GM12878 (cell line): ENCODE results near the gene TMEM178A. TPM values are rescaled to one million over a fixed set of nuclear protein-coding genes. Genes with fewer than 3 reads are reported as not detected.

ENCODE experiments used
- ATAC-seq: fragments of 200-7000 bp; cut with Tn5 transposase; 3 replicates; pipeline ENCODE4 v1.9.1; 2020; ENCODE audit warnings: mild to moderate bottlenecking, moderate library complexity
- BruUV-seq: library from RNA; stranded (reverse); fragments of 400-500 nt; replicated peaks from 2 replicates; lab custom pipeline; 2021; lab: Mats Ljungman, UMichigan
- CTCF ChIA-PET: fragments of 300-600 bp; sonication (Branson Sonifier 250); formaldehyde crosslinking; extraction: SDS; loops from one replicate; lab custom pipeline; 2021; ENCODE audit warnings: inconsistent platforms; lab: Yijun Ruan, JAX
- POLR2A ChIA-PET: fragments of 350-600 bp; formaldehyde crosslinking; extraction: SDS; loops from one replicate; lab custom pipeline; 2021; ENCODE audit warnings: inconsistent platforms; lab: Charles Lee
- RAD21 ChIA-PET: fragments of 300-600 bp; sonication (Branson Sonifier 250); formaldehyde crosslinking; loops from one replicate; lab custom pipeline; 2023; ENCODE audit warnings: antibody characterized with exemption; ENCODE audit not compliant: unreplicated experiment; lab: Charles Lee
- SMC1A ChIA-PET: fragments of 300-600 bp; sonication (Branson Sonifier 250); formaldehyde crosslinking; loops from one replicate; lab custom pipeline; 2023; ENCODE audit not compliant: unreplicated experiment, uncharacterized antibody; lab: Charles Lee
- DNase-seq: peaks from one replicate; pipeline ENCODE4 v3.0.0-alpha.2; 2011; ENCODE audit warnings: low read depth, low spot score
- FAIRE-seq: peaks from 3 replicates; lab custom pipeline; 2011; peaks lifted over from hg19 to GRCh38; lab: Jason Lieb, UNC
- H2AFZ ChIP-seq: 2 replicates; pipeline ENCODE4 v1.6.0; 2011; ENCODE audit warnings: low read depth, low read length, control low read depth; ENCODE audit not compliant: control insufficient read depth
- H3K27ac ChIP-seq: 2 replicates; pipeline ENCODE4 v1.5.1; 2011; ENCODE audit warnings: control low read depth; ENCODE audit not compliant: control insufficient read depth, insufficient read depth
- H3K27me3 ChIP-seq, 2 experiments: replicated peaks in 1 of 2; 2 replicates each; pipeline versions ENCODE4 v1.6.0 to v1.6.1; 2011; ENCODE audit warnings: low read length in 1 of 2; ENCODE audit not compliant: control insufficient read depth in 2 of 2, insufficient read depth in 2 of 2
- H3K36me3 ChIP-seq, 2 experiments: 2 replicates each; pipeline ENCODE4 v1.5.1; 2011; ENCODE audit warnings: low read length in 1 of 2; ENCODE audit not compliant: control insufficient read depth in 2 of 2, insufficient read depth in 2 of 2
- H3K4me1 ChIP-seq: 2 replicates; pipeline ENCODE4 v1.6.1; 2011; ENCODE audit warnings: mild to moderate bottlenecking, low read length, moderate library complexity, mixed read lengths; ENCODE audit not compliant: control insufficient read depth, insufficient read depth
- H3K4me2 ChIP-seq: 2 replicates; pipeline ENCODE4 v1.6.0; 2011; ENCODE audit warnings: control low read depth; ENCODE audit not compliant: control insufficient read depth, insufficient read depth
- H3K4me3 ChIP-seq: fragments of 200-600 bp; sonication (generic); 2 replicates; pipeline ENCODE4 v1.5.1; 2016
- H3K79me2 ChIP-seq: 2 replicates; pipeline ENCODE4 v1.6.0; 2011; ENCODE audit warnings: low read length; ENCODE audit not compliant: control insufficient read depth, insufficient read depth
- H3K9ac ChIP-seq: 2 replicates; pipeline ENCODE4 v1.8.0; 2011; ENCODE audit warnings: low read length, control low read depth, mixed read lengths; ENCODE audit not compliant: control insufficient read depth, insufficient read depth
- H3K9me3 ChIP-seq: replicated peaks from 3 replicates; pipeline ENCODE4 v1.5.1; 2011; ENCODE audit warnings: mild to moderate bottlenecking, low read length; ENCODE audit not compliant: control insufficient read depth, insufficient read depth
- H4K20me1 ChIP-seq: 2 replicates; pipeline ENCODE4 v1.6.0; 2011; ENCODE audit not compliant: control insufficient read depth, insufficient read depth
- BCL11A ChIP-seq: IDR thresholded peaks from 2 replicates; pipeline ENCODE4 v1.6.1; 2011; ENCODE audit warnings: low read depth, low read length
- CBFB ChIP-seq: IDR thresholded peaks from 2 replicates; pipeline ENCODE4 v1.6.1; 2016; ENCODE audit warnings: antibody characterized with exemption, low read depth
- EGR1 ChIP-seq, 2 experiments: IDR thresholded peaks; 1 replicate in 1 of 2; 2 replicates in 1 of 2; pipeline ENCODE4 v1.6.1; 2011 to 2012; ENCODE audit warnings: low read depth in 2 of 2, low read length in 2 of 2, borderline replicate concordance in 1 of 2, mild to moderate bottlenecking in 1 of 2, moderate library complexity in 1 of 2
- ETV6 ChIP-seq, 2 experiments: fragments of 450-650 bp in 1 of 2; IDR thresholded peaks in 1 of 2; conservative IDR thresholded peaks in 1 of 2; 2 replicates each; pipeline ENCODE4 v1.6.1; 2014; ENCODE audit warnings: antibody characterized with exemption in 1 of 2, borderline replicate concordance in 1 of 2, low read depth in 1 of 2, mild to moderate bottlenecking in 1 of 2, moderate library complexity in 1 of 2
- IKZF1 ChIP-seq: fragments of 450-650 bp; conservative IDR thresholded peaks from 2 replicates; pipeline ENCODE4 v1.6.1; 2017; ENCODE audit warnings: antibody characterized with exemption, mild to moderate bottlenecking
- NR2C2 ChIP-seq: IDR thresholded peaks from 2 replicates; pipeline ENCODE4 v1.6.1; 2011; ENCODE audit warnings: borderline replicate concordance, low read depth; ENCODE audit not compliant: control insufficient read depth, insufficient read length
- PAX5 ChIP-seq: IDR thresholded peaks from 2 replicates; pipeline ENCODE4 v1.6.1; 2011; ENCODE audit warnings: low read depth, low read length, borderline replicate concordance
- POLR2AphosphoS5 ChIP-seq: IDR thresholded peaks from 2 replicates; pipeline ENCODE4 v1.6.1; 2011; ENCODE audit warnings: mild to moderate bottlenecking, low read length, inconsistent platforms
- RCOR1 ChIP-seq: conservative IDR thresholded peaks from 2 replicates; pipeline ENCODE4 v1.6.1; 2012; ENCODE audit warnings: low read depth, low read length, improper control_type of control experiment
- SIN3A ChIP-seq: IDR thresholded peaks from 2 replicates; pipeline ENCODE4 v1.6.1; 2012; ENCODE audit warnings: low read depth, low read length, improper control_type of control experiment
- SMAD1 ChIP-seq: fragments of 450-650 bp; IDR thresholded peaks from 2 replicates; pipeline ENCODE4 v1.6.1; 2018; ENCODE audit warnings: mild to moderate bottlenecking, low read depth; ENCODE audit not compliant: partially characterized antibody
- TAF1 ChIP-seq: IDR thresholded peaks from 2 replicates; pipeline ENCODE4 v1.6.1; 2011; ENCODE audit warnings: mild to moderate bottlenecking, low read depth, low read length, borderline replicate concordance
- YY1 ChIP-seq: IDR thresholded peaks from 2 replicates; pipeline ENCODE4 v1.6.1; 2011; ENCODE audit warnings: low read depth, mild to moderate bottlenecking, low read length
- WGBS: methylation state at CpG from one replicate; pipeline ENCODE4 v1.1.6; 2016; ENCODE audit warnings: low lambda C conversion rate; ENCODE audit not compliant: insufficient replicate concordance, insufficient coverage; ENCODE audit errors: missing lambda C conversion rate; 5-methylcytosine and 5-hydroxymethylcytosine counted together
- in situ Hi-C: fragments of 300-500 bp; cut with MboI; formaldehyde crosslinking; loops from 9 replicates; pipeline ENCODE4 v1.14.3; 2018; ENCODE audit warnings: mixed read lengths
- intact Hi-C: fragments of 100-400 bp; cut with micrococcal nuclease; formaldehyde crosslinking; loops from one replicate; pipeline ENCODE4 v1.14.2; 2022; ENCODE audit not compliant: unreplicated experiment
- polyA plus RNA-seq, 11 experiments: library from polyadenylated mRNA; depleted of rRNA in 4 of 11; unstranded in 6 of 11; stranded (reverse) in 5 of 11; fragments of >200 nt; fragmentation: Nextera tagmentation in 4 of 11; fragmentation: Illumina TruSeq in 1 of 11; extraction: Ambion mirVana in 4 of 11; extraction: Trizol in 1 of 11; gene quantifications; 1 replicate in 1 of 11; 2 replicates in 10 of 11; pipeline versions ENCODE4 v1.2.1 to v1.2.3, GENCODE V29; 2011 to 2016; ENCODE audit warnings: inconsistent platforms in 2 of 11, missing spikeins in 2 of 11, low read depth in 1 of 11
- total RNA-seq, 4 experiments: library from RNA; depleted of rRNA in 3 of 4; stranded (reverse); fragments of >200 nt in 3 of 4; fragmentation: Illumina TruSeq in 1 of 4; extraction: Trizol in 1 of 4; gene quantifications; 2 replicates each; pipeline versions ENCODE4 v1.2.1 to v1.2.3, GENCODE V29; 2013 to 2021
- TF ChIP-seq, protein P1 (sequence below): fragments of 450-650 bp; IDR thresholded peaks from 2 replicates; pipeline ENCODE4 v1.6.1; 2017; ENCODE audit warnings: low read depth, mild to moderate bottlenecking, moderate library complexity
- TF ChIP-seq, protein P2 (sequence below), 3 experiments: IDR thresholded peaks in 2 of 3; conservative IDR thresholded peaks in 1 of 3; 2 replicates each; pipeline ENCODE4 v1.5.1; 2011; ENCODE audit warnings: low read depth in 3 of 3, low read length in 3 of 3, mild to moderate bottlenecking in 3 of 3, control low read depth in 2 of 3, moderate library complexity in 2 of 3, inconsistent platforms in 1 of 3, mixed read lengths in 1 of 3; ENCODE audit not compliant: control insufficient read depth in 2 of 3, insufficient read depth in 1 of 3; ENCODE audit errors: extremely low read depth in 1 of 3

Gene TMEM178A
- total and polyA plus RNA-seq, 10 of the 15 experiments (the other 5 are each of a cell fraction or from before 2014, with no cell fraction given) = not detected

DNA sequence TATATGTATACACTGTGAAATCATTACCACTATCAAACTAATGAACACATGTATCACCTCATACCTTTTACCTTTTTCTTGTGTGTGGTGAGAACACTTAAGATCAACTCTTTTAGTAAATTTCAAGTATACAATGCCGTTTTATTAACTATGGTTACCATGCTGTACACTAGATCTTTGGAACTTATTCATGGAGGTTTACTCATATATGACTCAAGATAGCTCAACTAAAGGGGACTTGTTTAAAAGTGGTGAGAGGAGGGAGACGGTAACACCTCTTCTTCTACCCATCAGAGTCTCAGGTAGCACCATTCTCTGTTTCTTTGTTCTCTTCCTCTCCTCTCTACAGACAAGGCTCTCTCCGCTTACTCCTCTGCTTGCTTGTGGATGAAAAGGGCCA is 36.1 kb upstream of the TMEM178A start:
- Histone ChIP-seq H3K9me3 (no peaks in the 10 kb centered on the region), H3K4me2 (no peak overlapping the region), H2AFZ (no peak overlapping the region), H3K27me3 (no peaks in the 10 kb centered on the region), H4K20me1 (no peaks in the 10 kb centered on the region), H3K36me3 (no peaks in the 10 kb centered on the region), H3K79me2 (no peaks in the 10 kb centered on the region), H3K4me1 (no peaks in the 10 kb centered on the region), H3K27ac (no peak overlapping the region), H3K9ac (no peak overlapping the region), H3K4me3 (no peak overlapping the region)
- TF ChIP-seq TAF1 (no peak), YY1 (no peak), CBFB (no peak), EGR1 (IDR thresholded peaks at IDR 0.05; ENCODE audit: borderline replicate concordance in 1 of 2, low read depth in 2 of 2, low read length in 2 of 2) (no peak), BCL11A (no peak), SMAD1 (no peak), NR2C2 (no peak), RCOR1 (no peak), IKZF1 (no peak), ETV6 (conservative IDR thresholded peaks at IDR 0.05 in 1 of 2, IDR thresholded peaks at IDR 0.05 in 1 of 2; ENCODE audit: borderline replicate concordance in 1 of 2, low read depth in 1 of 2) (no peak), POLR2AphosphoS5 (no peak), SIN3A (no peak), PAX5 (no peak)
- TF ChIP-seq, protein P1, sequence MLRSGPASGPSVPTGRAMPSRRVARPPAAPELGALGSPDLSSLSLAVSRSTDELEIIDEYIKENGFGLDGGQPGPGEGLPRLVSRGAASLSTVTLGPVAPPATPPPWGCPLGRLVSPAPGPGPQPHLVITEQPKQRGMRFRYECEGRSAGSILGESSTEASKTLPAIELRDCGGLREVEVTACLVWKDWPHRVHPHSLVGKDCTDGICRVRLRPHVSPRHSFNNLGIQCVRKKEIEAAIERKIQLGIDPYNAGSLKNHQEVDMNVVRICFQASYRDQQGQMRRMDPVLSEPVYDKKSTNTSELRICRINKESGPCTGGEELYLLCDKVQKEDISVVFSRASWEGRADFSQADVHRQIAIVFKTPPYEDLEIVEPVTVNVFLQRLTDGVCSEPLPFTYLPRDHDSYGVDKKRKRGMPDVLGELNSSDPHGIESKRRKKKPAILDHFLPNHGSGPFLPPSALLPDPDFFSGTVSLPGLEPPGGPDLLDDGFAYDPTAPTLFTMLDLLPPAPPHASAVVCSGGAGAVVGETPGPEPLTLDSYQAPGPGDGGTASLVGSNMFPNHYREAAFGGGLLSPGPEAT = no peak
- TF ChIP-seq, protein P2, sequence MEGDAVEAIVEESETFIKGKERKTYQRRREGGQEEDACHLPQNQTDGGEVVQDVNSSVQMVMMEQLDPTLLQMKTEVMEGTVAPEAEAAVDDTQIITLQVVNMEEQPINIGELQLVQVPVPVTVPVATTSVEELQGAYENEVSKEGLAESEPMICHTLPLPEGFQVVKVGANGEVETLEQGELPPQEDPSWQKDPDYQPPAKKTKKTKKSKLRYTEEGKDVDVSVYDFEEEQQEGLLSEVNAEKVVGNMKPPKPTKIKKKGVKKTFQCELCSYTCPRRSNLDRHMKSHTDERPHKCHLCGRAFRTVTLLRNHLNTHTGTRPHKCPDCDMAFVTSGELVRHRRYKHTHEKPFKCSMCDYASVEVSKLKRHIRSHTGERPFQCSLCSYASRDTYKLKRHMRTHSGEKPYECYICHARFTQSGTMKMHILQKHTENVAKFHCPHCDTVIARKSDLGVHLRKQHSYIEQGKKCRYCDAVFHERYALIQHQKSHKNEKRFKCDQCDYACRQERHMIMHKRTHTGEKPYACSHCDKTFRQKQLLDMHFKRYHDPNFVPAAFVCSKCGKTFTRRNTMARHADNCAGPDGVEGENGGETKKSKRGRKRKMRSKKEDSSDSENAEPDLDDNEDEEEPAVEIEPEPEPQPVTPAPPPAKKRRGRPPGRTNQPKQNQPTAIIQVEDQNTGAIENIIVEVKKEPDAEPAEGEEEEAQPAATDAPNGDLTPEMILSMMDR (IDR thresholded peaks at IDR 0.05 in 2 of 3, conservative IDR thresholded peaks at IDR 0.05 in 1 of 3; ENCODE audit: control insufficient read depth in 2 of 3, extremely low read depth in 1 of 3, insufficient read depth in 1 of 3, low read depth in 3 of 3, low read length in 3 of 3) = no peak
- no TSS peak for BruUV-seq
- DNase-seq (no peak), ATAC-seq (no peak), FAIRE-seq (no peak)
- ChIA-PET POLR2A (no interaction called here), SMC1A (no interaction called here), CTCF (interaction anchor here (1.0 kb wide), 1 partner anchor 26 kb away, joined by 3 read pairs; no protein-coding TSS in a partner anchor), RAD21 (no interaction called here)
- in situ Hi-C loops (no loop called here), intact Hi-C loops (loop anchor here (10.0 kb wide), 1 partner anchor 65 kb away; no protein-coding TSS in a partner anchor)
- WGBS = 42% methylated on average over 3 of the region's 3 CpGs
